Measurements from ENCODE around the gene SELENOO. TPM values are rescaled to one million over a fixed set of nuclear protein-coding genes. Genes with fewer than 3 reads are reported as not detected.

SELENOO gene
- total RNA-seq, 3 donors from 2014 or later: 21.5 to 23.8 (median 23.1) TPM

GRCh38 chr22:50178871-50179869, 21.6 kb upstream of the SELENOO start:
- DNase-seq (peak in 1 of 3 donors; percentile 52), ATAC-seq (no peak)
- H3K9me3 ChIP-seq: no peaks in the 10 kb centered on the region
- intact Hi-C loops (cut with DNase I, micrococcal nuclease): no loop called here
- no peaks in the 10 kb centered on the region for H3K36me3 ChIP-seq (ENCODE audit: low read depth)
- H3K4me1 ChIP-seq (ENCODE audit: low read depth): no peaks in the 10 kb centered on the region
- no peak for TF ChIP-seq CTCF (IDR thresholded peaks at IDR 0.05)
- H3K4me3 ChIP-seq: no peak overlapping the region

GRCh38 chr22:50179937-50180726, 20.7 kb upstream of the SELENOO start:
- no peak for ATAC-seq
- TF ChIP-seq CTCF (IDR thresholded peaks at IDR 0.05): no peak
- DNase-seq: peak in 1 of 3 donors; percentile 40
- H3K36me3 ChIP-seq (ENCODE audit: low read depth): no peaks in the 10 kb centered on the region
- H3K9me3 ChIP-seq: no peaks in the 10 kb centered on the region
- H3K4me3 ChIP-seq: no peak overlapping the region
- intact Hi-C loops (cut with DNase I, micrococcal nuclease): no loop called here
- H3K4me1 ChIP-seq (ENCODE audit: low read depth): peaks cover 4% of the 10 kb centered on the region

- Histone ChIP-seq H3K9me3 (no peaks in the 10 kb centered on the region), H3K4me1 (ENCODE audit: low read depth) (peaks cover 6% of the 10 kb centered on the region), H3K4me3 (no peak overlapping the region), H3K36me3 (ENCODE audit: low read depth) (no peaks in the 10 kb centered on the region)
- intact Hi-C loops (cut with DNase I, micrococcal nuclease): no loop called here
- peak in 1 of 3 donors; percentile 49 for DNase-seq
- ATAC-seq: no peak
- no peak for TF ChIP-seq CTCF (IDR thresholded peaks at IDR 0.05)
Measured at GRCh38 chr22:50180727-50181521, 19.9 kb upstream of the SELENOO start.

- Histone ChIP-seq H3K4me3 (no peak overlapping the region), H3K9me3 (no peaks in the 10 kb centered on the region), H3K36me3 (ENCODE audit: low read depth) (no peaks in the 10 kb centered on the region), H3K4me1 (ENCODE audit: low read depth) (peaks cover 14% of the 10 kb centered on the region)
- DNase-seq (peak; percentile 49 to 69 (median 68)), ATAC-seq (peak; percentile 33)
- intact Hi-C loops (cut with DNase I, micrococcal nuclease): no loop called here
- TF ChIP-seq CTCF (IDR thresholded peaks at IDR 0.05): no peak
Measured at GRCh38 chr22:50182176-50183081, 18.4 kb upstream of the SELENOO start.

Data from mucosa of descending colon (tissue), 3 donors.